HEK293 (cell line): ENCODE measurements around the gene RAI14.

Experiments used
- GFI1B ChIP-seq: fragments of 450-650 bp; formaldehyde crosslinking; IDR thresholded peaks from 2 replicates; pipeline ENCODE4 v1.5.1; 2016; ENCODE audit warnings: missing biosample characterization, missing genetic modification characterization
- GLIS2 ChIP-seq: fragments of 450-650 bp; formaldehyde crosslinking; IDR thresholded peaks from 2 replicates; pipeline ENCODE4 v1.5.1; 2016; ENCODE audit warnings: missing biosample characterization, missing genetic modification characterization
- HOXC10 ChIP-seq: sonication (generic); formaldehyde crosslinking; IDR thresholded peaks from 2 replicates; pipeline ENCODE4 v1.8.1; 2023; ENCODE audit warnings: mild to moderate bottlenecking, missing genetic modification reagents
- PBX3 ChIP-seq: sonication (generic); formaldehyde crosslinking; IDR thresholded peaks from 2 replicates; pipeline ENCODE4 v1.8.1; 2022; ENCODE audit warnings: mild to moderate bottlenecking, moderate library complexity, missing genetic modification reagents
- TCF7L2 ChIP-seq: IDR thresholded peaks from 2 replicates; pipeline ENCODE4 v1.6.1; 2011; ENCODE audit warnings: low read depth, mild to moderate bottlenecking, inconsistent platforms, low read length, moderate library complexity, borderline replicate concordance
- ZIC2 ChIP-seq: fragments of 450-650 bp; formaldehyde crosslinking; IDR thresholded peaks from 2 replicates; pipeline ENCODE4 v1.5.1; 2016; ENCODE audit warnings: missing biosample characterization, missing genetic modification characterization
- ZNF202 ChIP-seq: fragments of 450-650 bp; formaldehyde crosslinking; IDR thresholded peaks from 2 replicates; pipeline ENCODE4 v1.5.1; 2016; ENCODE audit warnings: missing biosample characterization, missing genetic modification characterization, borderline replicate concordance
- ZNF266 ChIP-seq: fragments of 450-650 bp; formaldehyde crosslinking; IDR thresholded peaks from 2 replicates; pipeline ENCODE4 v1.5.1; 2016; ENCODE audit warnings: missing biosample characterization, missing genetic modification characterization, low read depth
- ZNF311 ChIP-seq: fragments of 450-650 bp; formaldehyde crosslinking; IDR thresholded peaks from 2 replicates; pipeline ENCODE4 v1.5.1; 2017; ENCODE audit warnings: missing biosample characterization, missing genetic modification characterization, borderline replicate concordance
- ZNF366 ChIP-seq: fragments of 450-650 bp; formaldehyde crosslinking; conservative IDR thresholded peaks from 2 replicates; pipeline ENCODE4 v1.5.1; 2016; ENCODE audit warnings: missing biosample characterization, missing genetic modification characterization
- ZNF426 ChIP-seq: fragments of 450-650 bp; formaldehyde crosslinking; IDR thresholded peaks from 2 replicates; pipeline ENCODE4 v1.5.1; 2017; ENCODE audit warnings: missing biosample characterization, missing genetic modification characterization, mild to moderate bottlenecking, inconsistent platforms, moderate library complexity
- ZNF433 ChIP-seq: fragments of 450-650 bp; formaldehyde crosslinking; IDR thresholded peaks from 2 replicates; pipeline ENCODE4 v1.5.1; 2016; ENCODE audit warnings: missing biosample characterization, missing genetic modification characterization, low read depth
- ZNF521 ChIP-seq: fragments of 450-650 bp; formaldehyde crosslinking; IDR thresholded peaks from 2 replicates; pipeline ENCODE4 v1.5.1; 2017; ENCODE audit warnings: missing biosample characterization, mild to moderate bottlenecking, missing genetic modification characterization
- ZNF544 ChIP-seq: fragments of 450-650 bp; formaldehyde crosslinking; IDR thresholded peaks from 2 replicates; pipeline ENCODE4 v1.5.0; 2017; ENCODE audit warnings: missing biosample characterization, missing genetic modification characterization
- ZNF555 ChIP-seq: fragments of 450-650 bp; formaldehyde crosslinking; conservative IDR thresholded peaks from 2 replicates; pipeline ENCODE4 v1.5.1; 2017; ENCODE audit warnings: missing biosample characterization, mild to moderate bottlenecking, missing genetic modification characterization, inconsistent platforms
- ZNF624 ChIP-seq: fragments of 450-650 bp; formaldehyde crosslinking; IDR thresholded peaks from 2 replicates; pipeline ENCODE4 v1.5.1; 2017; ENCODE audit warnings: missing biosample characterization, missing genetic modification characterization
- ZNF785 ChIP-seq: fragments of 450-650 bp; formaldehyde crosslinking; IDR thresholded peaks from 2 replicates; pipeline ENCODE4 v1.5.1; 2016; ENCODE audit warnings: missing biosample characterization, missing genetic modification characterization
- TF ChIP-seq, protein P1 (sequence below): fragments of 450-650 bp; formaldehyde crosslinking; IDR thresholded peaks from 2 replicates; pipeline ENCODE4 v1.5.1; 2016; ENCODE audit warnings: missing biosample characterization, missing genetic modification characterization
- TF ChIP-seq, protein P2 (sequence below): fragments of 450-650 bp; formaldehyde crosslinking; IDR thresholded peaks from 2 replicates; pipeline ENCODE4 v1.5.1; 2017; ENCODE audit warnings: missing biosample characterization, mild to moderate bottlenecking, missing genetic modification characterization, moderate library complexity
- TF ChIP-seq, protein P3 (sequence below): fragments of 450-650 bp; formaldehyde crosslinking; IDR thresholded peaks from 2 replicates; pipeline ENCODE4 v1.5.1; 2016; ENCODE audit warnings: missing biosample characterization, missing genetic modification characterization, borderline replicate concordance

The RAI14 gene

GRCh38 chr5:34854459-34855174 lies 198.5 kb downstream of the RAI14 start (continued):
- no peak for TF ChIP-seq ZNF555 (tag by site-specific recombination)
- TF ChIP-seq ZNF311, result no peak
- TF ChIP-seq, protein P1, sequence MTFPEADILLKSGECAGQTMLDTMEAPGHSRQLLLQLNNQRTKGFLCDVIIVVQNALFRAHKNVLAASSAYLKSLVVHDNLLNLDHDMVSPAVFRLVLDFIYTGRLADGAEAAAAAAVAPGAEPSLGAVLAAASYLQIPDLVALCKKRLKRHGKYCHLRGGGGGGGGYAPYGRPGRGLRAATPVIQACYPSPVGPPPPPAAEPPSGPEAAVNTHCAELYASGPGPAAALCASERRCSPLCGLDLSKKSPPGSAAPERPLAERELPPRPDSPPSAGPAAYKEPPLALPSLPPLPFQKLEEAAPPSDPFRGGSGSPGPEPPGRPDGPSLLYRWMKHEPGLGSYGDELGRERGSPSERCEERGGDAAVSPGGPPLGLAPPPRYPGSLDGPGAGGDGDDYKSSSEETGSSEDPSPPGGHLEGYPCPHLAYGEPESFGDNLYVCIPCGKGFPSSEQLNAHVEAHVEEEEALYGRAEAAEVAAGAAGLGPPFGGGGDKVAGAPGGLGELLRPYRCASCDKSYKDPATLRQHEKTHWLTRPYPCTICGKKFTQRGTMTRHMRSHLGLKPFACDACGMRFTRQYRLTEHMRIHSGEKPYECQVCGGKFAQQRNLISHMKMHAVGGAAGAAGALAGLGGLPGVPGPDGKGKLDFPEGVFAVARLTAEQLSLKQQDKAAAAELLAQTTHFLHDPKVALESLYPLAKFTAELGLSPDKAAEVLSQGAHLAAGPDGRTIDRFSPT, result peak; percentile 71; the same call in 1 of the 2 replicates
- TF ChIP-seq, protein P2, sequence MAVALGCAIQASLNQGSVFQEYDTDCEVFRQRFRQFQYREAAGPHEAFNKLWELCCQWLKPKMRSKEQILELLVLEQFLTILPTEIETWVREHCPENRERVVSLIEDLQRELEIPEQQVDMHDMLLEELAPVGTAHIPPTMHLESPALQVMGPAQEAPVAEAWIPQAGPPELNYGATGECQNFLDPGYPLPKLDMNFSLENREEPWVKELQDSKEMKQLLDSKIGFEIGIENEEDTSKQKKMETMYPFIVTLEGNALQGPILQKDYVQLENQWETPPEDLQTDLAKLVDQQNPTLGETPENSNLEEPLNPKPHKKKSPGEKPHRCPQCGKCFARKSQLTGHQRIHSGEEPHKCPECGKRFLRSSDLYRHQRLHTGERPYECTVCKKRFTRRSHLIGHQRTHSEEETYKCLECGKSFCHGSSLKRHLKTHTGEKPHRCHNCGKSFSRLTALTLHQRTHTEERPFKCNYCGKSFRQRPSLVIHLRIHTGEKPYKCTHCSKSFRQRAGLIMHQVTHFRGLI (tag by site-specific recombination), result no peak
- TF ChIP-seq PBX3, result no peak
- TF ChIP-seq GFI1B, result no peak
- TF ChIP-seq ZNF521, result no peak
- TF ChIP-seq ZNF202, result no peak
- peak; percentile 30; the same call in 1 of the 2 replicates for TF ChIP-seq TCF7L2
- TF ChIP-seq ZNF266 (tag by site-specific recombination), result no peak
- no peak for TF ChIP-seq ZNF785 (tag by site-specific recombination)
- TF ChIP-seq ZIC2 (tag by site-specific recombination), result no peak
- no peak for TF ChIP-seq ZNF426 (tag by site-specific recombination)
- no peak for TF ChIP-seq GLIS2 (tag by site-specific recombination)
- TF ChIP-seq ZNF433 (tag by site-specific recombination), result no peak
- no peak for TF ChIP-seq ZNF366
- TF ChIP-seq, protein P3, sequence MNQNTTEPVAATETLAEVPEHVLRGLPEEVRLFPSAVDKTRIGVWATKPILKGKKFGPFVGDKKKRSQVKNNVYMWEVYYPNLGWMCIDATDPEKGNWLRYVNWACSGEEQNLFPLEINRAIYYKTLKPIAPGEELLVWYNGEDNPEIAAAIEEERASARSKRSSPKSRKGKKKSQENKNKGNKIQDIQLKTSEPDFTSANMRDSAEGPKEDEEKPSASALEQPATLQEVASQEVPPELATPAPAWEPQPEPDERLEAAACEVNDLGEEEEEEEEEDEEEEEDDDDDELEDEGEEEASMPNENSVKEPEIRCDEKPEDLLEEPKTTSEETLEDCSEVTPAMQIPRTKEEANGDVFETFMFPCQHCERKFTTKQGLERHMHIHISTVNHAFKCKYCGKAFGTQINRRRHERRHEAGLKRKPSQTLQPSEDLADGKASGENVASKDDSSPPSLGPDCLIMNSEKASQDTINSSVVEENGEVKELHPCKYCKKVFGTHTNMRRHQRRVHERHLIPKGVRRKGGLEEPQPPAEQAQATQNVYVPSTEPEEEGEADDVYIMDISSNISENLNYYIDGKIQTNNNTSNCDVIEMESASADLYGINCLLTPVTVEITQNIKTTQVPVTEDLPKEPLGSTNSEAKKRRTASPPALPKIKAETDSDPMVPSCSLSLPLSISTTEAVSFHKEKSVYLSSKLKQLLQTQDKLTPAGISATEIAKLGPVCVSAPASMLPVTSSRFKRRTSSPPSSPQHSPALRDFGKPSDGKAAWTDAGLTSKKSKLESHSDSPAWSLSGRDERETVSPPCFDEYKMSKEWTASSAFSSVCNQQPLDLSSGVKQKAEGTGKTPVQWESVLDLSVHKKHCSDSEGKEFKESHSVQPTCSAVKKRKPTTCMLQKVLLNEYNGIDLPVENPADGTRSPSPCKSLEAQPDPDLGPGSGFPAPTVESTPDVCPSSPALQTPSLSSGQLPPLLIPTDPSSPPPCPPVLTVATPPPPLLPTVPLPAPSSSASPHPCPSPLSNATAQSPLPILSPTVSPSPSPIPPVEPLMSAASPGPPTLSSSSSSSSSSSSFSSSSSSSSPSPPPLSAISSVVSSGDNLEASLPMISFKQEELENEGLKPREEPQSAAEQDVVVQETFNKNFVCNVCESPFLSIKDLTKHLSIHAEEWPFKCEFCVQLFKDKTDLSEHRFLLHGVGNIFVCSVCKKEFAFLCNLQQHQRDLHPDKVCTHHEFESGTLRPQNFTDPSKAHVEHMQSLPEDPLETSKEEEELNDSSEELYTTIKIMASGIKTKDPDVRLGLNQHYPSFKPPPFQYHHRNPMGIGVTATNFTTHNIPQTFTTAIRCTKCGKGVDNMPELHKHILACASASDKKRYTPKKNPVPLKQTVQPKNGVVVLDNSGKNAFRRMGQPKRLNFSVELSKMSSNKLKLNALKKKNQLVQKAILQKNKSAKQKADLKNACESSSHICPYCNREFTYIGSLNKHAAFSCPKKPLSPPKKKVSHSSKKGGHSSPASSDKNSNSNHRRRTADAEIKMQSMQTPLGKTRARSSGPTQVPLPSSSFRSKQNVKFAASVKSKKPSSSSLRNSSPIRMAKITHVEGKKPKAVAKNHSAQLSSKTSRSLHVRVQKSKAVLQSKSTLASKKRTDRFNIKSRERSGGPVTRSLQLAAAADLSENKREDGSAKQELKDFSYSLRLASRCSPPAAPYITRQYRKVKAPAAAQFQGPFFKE (tag by site-specific recombination), result no peak
- no peak for TF ChIP-seq HOXC10 (CRISPR knock-in tag)
- no peak for TF ChIP-seq ZNF624 (tag by site-specific recombination)
- TF ChIP-seq ZNF544, result no peak
